BLaER1 (cell line): ENCODE measurements around the gene LONRF3.
"Not testable (repeated sequence)": the region's sequence is repeated elsewhere in the genome, so short reads cannot be mapped to it uniquely, and the experiment has no call there.

Experiments used
- H3K27ac ChIP-seq: shearing (Covaris generic); formaldehyde crosslinking; 2 replicates; pipeline ENCODE4 v1.8.1; 2022
- H3K27me3 ChIP-seq: shearing (Covaris generic); formaldehyde crosslinking; 2 replicates; pipeline ENCODE4 v1.8.1; 2022
- H3K36me3 ChIP-seq: shearing (Covaris generic); formaldehyde crosslinking; 2 replicates; pipeline ENCODE4 v1.8.1; 2022
- H3K4me1 ChIP-seq: shearing (Covaris generic); formaldehyde crosslinking; 2 replicates; pipeline ENCODE4 v1.8.1; 2022
- H3K4me2 ChIP-seq: shearing (Covaris generic); formaldehyde crosslinking; 2 replicates; pipeline ENCODE4 v1.8.1; 2022
- H3K4me3 ChIP-seq: shearing (Covaris generic); formaldehyde crosslinking; 2 replicates; pipeline ENCODE4 v1.8.1; 2022
- H3K9ac ChIP-seq: shearing (Covaris generic); formaldehyde crosslinking; 2 replicates; pipeline ENCODE4 v1.8.1; 2022
- H3K9me3 ChIP-seq: shearing (Covaris generic); formaldehyde crosslinking; 2 replicates; pipeline ENCODE4 v1.8.1; 2022
- H4K20me1 ChIP-seq: shearing (Covaris generic); formaldehyde crosslinking; 2 replicates; pipeline ENCODE4 v1.8.1; 2022
- Cebpa-rat ChIP-seq: shearing (Covaris generic); IDR thresholded peaks from 2 replicates; pipeline ENCODE4 v1.8.1; 2022

Gene LONRF3

DNA sequence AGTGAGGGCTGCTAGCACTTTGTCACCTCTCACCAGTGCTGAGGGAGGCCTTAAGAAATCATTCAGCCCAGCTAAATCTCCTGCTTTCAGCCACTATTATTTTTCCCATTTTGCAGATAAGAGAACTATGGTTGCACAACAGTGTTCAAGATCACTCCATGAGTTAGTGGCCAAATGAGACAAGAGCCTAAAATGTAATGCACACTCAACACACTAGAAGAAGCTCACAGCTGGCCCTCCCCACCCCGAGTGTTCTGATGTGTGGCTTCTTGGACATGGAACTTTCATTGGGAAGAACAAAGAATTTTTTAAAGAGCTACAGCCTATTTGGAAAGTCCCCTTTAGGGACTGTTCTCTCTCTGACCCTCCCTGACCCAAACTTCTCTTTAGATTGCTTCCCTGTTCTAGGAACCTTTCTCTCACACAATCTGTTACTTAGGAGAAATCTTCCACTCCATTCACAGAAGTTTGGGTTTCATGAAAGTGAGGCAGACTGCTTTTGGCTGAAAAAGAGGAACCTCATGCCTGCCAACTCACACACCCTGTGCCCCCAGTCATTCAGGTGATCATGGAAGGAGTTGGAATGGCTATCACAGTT lies 54.4 kb downstream of the LONRF3 start:
- Histone ChIP-seq H3K9me3 (peaks cover 18% of the 10 kb centered on the region), H3K27me3 (no peaks in the 10 kb centered on the region), H3K4me3 (no peak overlapping the region), H4K20me1 (no peaks in the 10 kb centered on the region), H3K9ac (no peak overlapping the region), H3K36me3 (no peaks in the 10 kb centered on the region), H3K4me1 (no peaks in the 10 kb centered on the region), H3K4me2 (no peak overlapping the region), H3K27ac (no peak overlapping the region)
- no peak for TF ChIP-seq Cebpa-rat

DNA sequence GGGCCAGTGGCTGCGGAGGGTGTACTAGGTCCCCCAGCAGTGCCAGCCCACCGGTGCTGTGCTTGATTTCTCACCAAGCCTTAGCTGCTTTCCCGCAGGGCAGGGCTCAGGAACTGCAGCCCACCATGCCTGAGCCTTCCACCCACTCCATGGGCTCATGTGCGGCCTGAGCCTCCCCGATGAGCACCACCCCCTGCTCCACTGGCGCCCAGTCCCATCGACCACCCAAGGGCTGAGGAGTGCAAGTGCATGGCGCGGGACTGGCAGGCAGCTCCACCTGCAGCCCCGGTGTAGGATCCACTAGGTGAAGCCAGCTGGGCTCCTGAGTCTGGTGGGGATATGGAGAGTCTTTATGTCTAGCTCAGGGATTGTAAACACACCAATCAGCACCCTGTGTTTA lies 55.2 kb downstream of the LONRF3 start:
- H3K9me3 ChIP-seq: peaks cover 27% of the 10 kb centered on the region
- not testable (repeated sequence) for H3K27ac ChIP-seq, H4K20me1 ChIP-seq, H3K4me2 ChIP-seq, H3K9ac ChIP-seq, H3K4me1 ChIP-seq, H3K27me3 ChIP-seq, H3K4me3 ChIP-seq, H3K36me3 ChIP-seq

DNA sequence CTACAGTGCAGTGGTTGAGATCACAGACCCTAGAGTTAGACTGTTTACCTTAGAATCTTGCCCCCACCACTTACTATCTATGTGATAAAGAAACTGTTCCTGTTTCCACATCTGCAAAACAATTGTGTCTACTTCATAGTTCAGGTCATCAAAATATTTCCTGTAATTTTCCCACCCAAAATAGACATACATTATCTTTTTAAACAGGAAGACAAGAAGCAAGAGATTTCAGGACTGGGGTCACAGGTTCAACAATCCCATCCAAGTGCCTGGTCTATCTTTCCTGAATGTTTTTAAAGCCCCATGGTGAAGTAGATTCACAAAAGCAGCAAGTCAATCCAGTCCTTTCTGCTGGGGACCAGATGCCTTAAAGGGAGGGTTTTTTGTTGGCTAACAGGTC lies 56.6 kb downstream of the LONRF3 start:
- TF ChIP-seq Cebpa-rat: no peak
- peaks cover 27% of the 10 kb centered on the region for H3K9me3 ChIP-seq
- no peak overlapping the region for H3K4me2 ChIP-seq
- no peaks in the 10 kb centered on the region for H3K4me1 ChIP-seq
- H3K27me3 ChIP-seq: no peaks in the 10 kb centered on the region
- H3K27ac ChIP-seq: no peak overlapping the region
- no peak overlapping the region for H3K4me3 ChIP-seq
- H3K36me3 ChIP-seq: no peaks in the 10 kb centered on the region
- no peak overlapping the region for H3K9ac ChIP-seq
- H4K20me1 ChIP-seq: no peaks in the 10 kb centered on the region

DNA sequence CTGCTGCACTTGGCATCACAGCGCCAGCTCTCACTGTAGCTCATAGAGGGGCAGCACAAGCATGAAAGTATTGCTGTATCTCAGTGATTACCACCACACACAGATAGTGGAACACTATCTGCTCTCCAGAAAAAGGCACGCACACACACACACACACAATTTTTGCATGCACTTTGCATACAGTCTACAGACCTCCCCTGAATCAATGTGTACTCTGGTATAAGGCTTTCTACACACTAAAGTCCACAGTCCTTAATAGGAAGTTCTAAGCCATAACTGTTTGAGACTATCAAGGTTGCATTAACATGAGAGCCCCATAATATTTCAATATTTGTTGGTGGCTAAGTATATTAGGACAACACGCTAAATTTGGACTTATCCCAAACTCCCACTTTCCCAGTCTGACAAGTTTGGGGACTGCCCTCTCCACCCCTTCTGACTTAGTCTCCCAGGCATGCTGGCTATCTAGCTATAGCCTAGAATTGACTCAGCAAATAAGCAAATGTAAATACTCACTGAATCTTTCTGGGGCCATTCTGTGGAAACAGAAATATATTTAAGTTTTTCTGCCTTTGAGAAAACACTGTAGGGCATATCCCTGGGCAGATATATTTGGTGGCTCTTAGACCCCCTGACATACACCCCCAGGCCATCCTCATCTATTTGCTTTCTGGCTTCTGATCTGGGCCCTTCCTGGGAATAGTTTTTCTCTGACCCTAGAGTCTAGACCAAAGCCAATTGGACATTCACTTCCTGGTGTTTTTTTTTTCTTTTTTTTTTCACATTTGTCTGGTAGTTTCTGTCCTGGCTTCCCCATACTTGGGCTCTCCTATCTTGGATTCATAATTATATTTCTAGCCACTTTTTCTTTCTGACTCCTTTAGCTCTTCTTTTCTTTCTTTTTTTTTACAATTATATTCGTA lies 62.0 kb downstream of the LONRF3 start:
- Histone ChIP-seq H3K4me3 (no peak overlapping the region), H3K4me1 (no peaks in the 10 kb centered on the region), H3K9me3 (peaks cover 17% of the 10 kb centered on the region), H3K27me3 (no peaks in the 10 kb centered on the region), H3K9ac (no peak overlapping the region), H3K36me3 (no peaks in the 10 kb centered on the region), H4K20me1 (no peaks in the 10 kb centered on the region), H3K4me2 (no peak overlapping the region), H3K27ac (no peak overlapping the region)
- TF ChIP-seq Cebpa-rat: no peak

DNA sequence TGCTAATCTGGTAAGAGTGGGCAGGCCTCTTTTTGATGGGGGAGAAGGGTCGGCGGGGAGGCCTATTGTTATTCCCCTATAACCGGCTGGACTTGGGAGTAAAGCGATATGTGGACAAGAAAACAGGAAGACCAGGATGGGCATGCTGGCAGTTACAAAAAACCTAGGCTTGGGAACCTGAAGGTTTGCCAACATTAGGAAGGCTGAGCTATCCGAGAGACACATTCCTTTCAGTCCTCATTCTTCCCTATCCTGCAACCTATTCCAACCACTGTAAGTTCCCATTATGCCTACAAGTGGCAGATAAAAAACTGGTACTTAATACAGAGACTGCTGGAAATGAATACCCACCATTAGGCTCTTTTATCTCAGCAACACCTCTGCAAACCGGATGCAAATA lies 66.0 kb downstream of the LONRF3 start:
- Histone ChIP-seq H3K9ac (no peak overlapping the region), H3K36me3 (no peaks in the 10 kb centered on the region), H3K4me2 (no peak overlapping the region), H3K4me1 (no peaks in the 10 kb centered on the region), H3K27me3 (no peaks in the 10 kb centered on the region), H3K4me3 (no peak overlapping the region), H4K20me1 (no peaks in the 10 kb centered on the region), H3K27ac (no peak overlapping the region), H3K9me3 (no peaks in the 10 kb centered on the region)
- no peak for TF ChIP-seq Cebpa-rat

DNA sequence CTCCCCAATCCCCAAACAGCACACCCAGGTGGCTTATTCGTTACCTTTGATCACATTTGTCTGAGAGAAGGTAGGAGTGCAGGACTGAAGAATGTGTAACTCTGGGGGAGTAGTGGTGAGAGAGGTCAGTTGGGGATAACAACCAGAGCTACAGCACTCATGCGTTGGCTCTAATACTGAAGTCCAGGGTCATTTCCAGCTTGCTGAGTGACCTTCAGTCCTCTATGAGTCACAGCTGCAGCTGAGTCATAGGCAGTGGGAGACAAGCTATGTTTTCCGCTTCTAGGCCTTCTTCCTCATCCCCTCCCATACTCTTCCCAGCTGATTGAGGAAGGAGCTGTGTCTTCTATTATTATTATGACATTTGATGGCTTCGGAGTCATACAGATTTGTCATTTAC lies 66.8 kb downstream of the LONRF3 start:
- TF ChIP-seq Cebpa-rat: no peak
- H3K36me3 ChIP-seq: no peaks in the 10 kb centered on the region
- no peak overlapping the region for H3K9ac ChIP-seq
- no peak overlapping the region for H3K4me2 ChIP-seq
- no peaks in the 10 kb centered on the region for H3K27me3 ChIP-seq
- no peaks in the 10 kb centered on the region for H3K9me3 ChIP-seq
- H3K4me1 ChIP-seq: no peaks in the 10 kb centered on the region
- H3K4me3 ChIP-seq: no peak overlapping the region
- H4K20me1 ChIP-seq: no peaks in the 10 kb centered on the region
- H3K27ac ChIP-seq: no peak overlapping the region

DNA sequence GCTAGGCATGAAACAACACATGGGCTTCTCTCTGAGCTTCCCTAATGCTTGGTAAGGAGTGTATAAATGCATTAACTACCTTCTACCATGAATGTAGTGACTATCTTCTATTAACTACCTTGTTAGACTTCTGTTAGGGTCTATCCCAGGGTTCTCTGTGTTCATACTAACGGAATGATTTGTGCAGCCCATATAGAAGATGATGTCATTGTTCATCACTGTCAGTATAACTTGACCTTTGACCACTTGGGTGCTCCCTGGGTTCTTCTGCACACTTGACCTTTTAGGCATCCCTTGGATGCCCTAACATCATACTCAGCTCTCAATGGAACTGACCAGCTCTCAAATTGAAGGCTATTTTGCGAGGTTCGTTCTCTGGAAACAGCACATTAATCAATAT lies 67.6 kb downstream of the LONRF3 start:
- Histone ChIP-seq H3K4me2 (no peak overlapping the region), H3K27ac (no peak overlapping the region)
- TF ChIP-seq Cebpa-rat: no peak

DNA sequence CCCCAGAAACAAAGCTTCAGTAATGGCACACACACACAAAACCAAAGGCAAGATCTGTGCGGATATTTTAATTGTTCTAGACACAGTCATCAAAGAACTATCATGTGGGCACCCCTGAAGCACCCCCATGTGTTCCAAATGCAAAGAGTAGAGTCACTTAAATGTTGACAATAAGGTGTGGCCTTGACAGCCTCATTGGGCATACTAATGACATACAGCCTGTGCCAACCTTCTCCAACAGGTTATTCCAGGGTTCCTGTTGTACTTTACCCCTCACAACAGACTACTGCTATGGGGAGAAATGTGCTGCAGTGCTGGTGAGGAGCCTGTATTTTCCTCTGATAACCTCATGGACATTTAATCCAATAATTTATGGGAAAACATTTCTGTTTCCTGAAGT lies 68.6 kb downstream of the LONRF3 start:
- Histone ChIP-seq H3K36me3 (no peaks in the 10 kb centered on the region), H3K27ac (no peak overlapping the region), H3K4me3 (no peak overlapping the region), H3K4me2 (no peak overlapping the region), H3K9me3 (no peaks in the 10 kb centered on the region), H3K4me1 (no peaks in the 10 kb centered on the region), H3K27me3 (no peaks in the 10 kb centered on the region), H4K20me1 (no peaks in the 10 kb centered on the region), H3K9ac (no peak overlapping the region)
- TF ChIP-seq Cebpa-rat: no peak

More for the DNA sequence above, 67.6 kb downstream of the LONRF3 start:
- Histone ChIP-seq H3K9me3 (no peaks in the 10 kb centered on the region), H3K4me3 (no peak overlapping the region), H3K36me3 (no peaks in the 10 kb centered on the region), H4K20me1 (no peaks in the 10 kb centered on the region), H3K27me3 (no peaks in the 10 kb centered on the region), H3K4me1 (no peaks in the 10 kb centered on the region), H3K9ac (no peak overlapping the region)

DNA sequence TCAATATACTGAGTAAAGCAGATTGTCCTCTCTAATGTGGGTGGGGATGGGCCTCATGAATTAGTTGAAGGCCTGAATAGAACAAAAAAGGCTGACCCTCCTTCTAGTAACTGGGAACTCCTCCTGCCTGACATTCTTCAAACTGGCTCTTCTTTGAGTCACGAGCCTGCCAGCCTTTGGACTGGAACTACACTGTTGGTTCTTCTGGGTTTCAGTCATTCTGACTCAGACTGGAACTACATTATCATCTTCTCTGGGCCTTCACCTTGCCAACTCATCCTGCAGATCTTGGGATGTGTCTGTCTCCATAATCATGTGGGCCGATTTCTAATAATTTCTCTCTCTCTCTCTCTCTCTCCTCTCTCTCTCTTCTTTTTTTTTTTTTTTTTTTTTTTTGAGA lies 71.5 kb downstream of the LONRF3 start:
- H3K4me1 ChIP-seq: no peaks in the 10 kb centered on the region

DNA sequence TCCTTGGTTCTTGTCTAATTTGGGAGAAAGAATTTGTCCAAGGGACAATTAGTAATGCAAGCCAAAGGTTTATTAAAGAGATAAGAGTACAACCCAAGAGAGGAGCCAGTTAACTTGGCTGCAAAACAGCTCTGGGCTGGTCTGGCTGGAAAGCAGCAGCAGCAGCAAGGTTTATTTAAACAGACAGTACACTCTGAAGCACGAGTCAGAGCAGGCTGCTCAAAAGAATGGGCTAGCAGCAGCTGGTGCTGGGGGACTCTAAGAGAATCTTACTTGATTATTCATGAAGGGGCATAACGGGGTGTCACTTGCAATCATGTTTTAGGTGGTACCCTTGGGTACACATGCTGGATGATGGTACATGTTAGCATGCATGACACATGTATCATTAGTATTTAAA lies 81.3 kb downstream of the LONRF3 start:
- no peak overlapping the region for H3K4me3 ChIP-seq
- no peaks in the 10 kb centered on the region for H3K27me3 ChIP-seq
- no peak for TF ChIP-seq Cebpa-rat
- H3K27ac ChIP-seq: no peak overlapping the region
- H3K36me3 ChIP-seq: no peaks in the 10 kb centered on the region
- H4K20me1 ChIP-seq: no peaks in the 10 kb centered on the region
- H3K9ac ChIP-seq: no peak overlapping the region
- no peaks in the 10 kb centered on the region for H3K4me1 ChIP-seq
- no peak overlapping the region for H3K4me2 ChIP-seq
- H3K9me3 ChIP-seq: no peaks in the 10 kb centered on the region

More for the DNA sequence above, 71.5 kb downstream of the LONRF3 start:
- Histone ChIP-seq H4K20me1 (no peaks in the 10 kb centered on the region), H3K27ac (no peak overlapping the region), H3K27me3 (no peaks in the 10 kb centered on the region), H3K4me3 (no peak overlapping the region), H3K36me3 (no peaks in the 10 kb centered on the region), H3K9me3 (no peaks in the 10 kb centered on the region), H3K9ac (no peak overlapping the region), H3K4me2 (no peak overlapping the region)
- TF ChIP-seq Cebpa-rat: no peak
